Right atrium auricular region (tissue), 2 donors: ENCODE measurements around the gene KIF17. TPM values are rescaled to one million over a fixed set of nuclear protein-coding genes. Genes with fewer than 3 reads are reported as not detected.

Source experiments
- DNase-seq: peaks from one replicate; pipeline ENCODE4 v3.0.0-alpha.2; 2019; ENCODE audit warnings: low spot score
- H3K27ac ChIP-seq, 2 donors: fragments of 200-600 bp; sonication (generic); 1 replicate in 1 of 2; 2 replicates in 1 of 2; pipeline ENCODE4 v1.5.1; 2016 to 2019
- H3K27me3 ChIP-seq, 2 donors: fragments of 200-600 bp; sonication (generic); one replicate each; pipeline versions ENCODE4 v1.5.1 to v1.6.0; 2017 to 2019
- H3K36me3 ChIP-seq: fragments of 200-600 bp; sonication (generic); one replicate; pipeline ENCODE4 v1.5.1; 2016
- H3K4me1 ChIP-seq, 2 donors: fragments of 200-600 bp; sonication (generic); one replicate each; pipeline versions ENCODE4 v1.5.1 to v1.6.0; 2017 to 2019
- H3K4me3 ChIP-seq, 2 donors: fragments of 200-600 bp; sonication (generic); 1 replicate in 1 of 2; 2 replicates in 1 of 2; pipeline ENCODE4 v1.5.1; 2017 to 2019; ENCODE audit warnings: mild to moderate bottlenecking in 1 of 2, moderate library complexity in 1 of 2
- H3K9me3 ChIP-seq, 2 donors: fragments of 200-600 bp; sonication (generic); one replicate each; pipeline ENCODE4 v1.5.1; 2019
- CTCF ChIP-seq, 2 donors: fragments of 200-600 bp; sonication (generic); IDR thresholded peaks; one replicate each; pipeline ENCODE4 v1.5.1; 2019; ENCODE audit warnings: antibody characterized with exemption in 2 of 2
- total RNA-seq, 2 donors: library from RNA; depleted of rRNA; stranded (reverse); fragments of >200 nt; gene quantifications; one replicate each; pipeline ENCODE4 v1.1.0, GENCODE V29; 2016

KIF17 gene
- 1 to 10 TPM; 2.6 to 6.0 TPM for total RNA-seq

- Histone ChIP-seq H3K27ac (no peak within 1 kb of the TSS), H3K4me3 (peak within 1 kb of the TSS; percentile 17 to 52), H3K4me1 (peaks cover 0 to 10% of the 10 kb centered on the region in 2 donors), H3K36me3 (no peaks in the 10 kb centered on the region), H3K27me3 (no peaks in the 10 kb centered on the region), H3K9me3 (no peaks in the 10 kb centered on the region)
- no peak for TF ChIP-seq CTCF (IDR thresholded peaks at IDR 0.05)
- DNase-seq, result peak; percentile 71
Measured at GRCh38 chr1:20717452-20718342, at the start of gene KIF17. Gene KIF17 (minus strand): TSS chr1:20718007. CDS start chr1:20717706, 301 bp downstream.

- H3K4me3 ChIP-seq, result no peak overlapping the region
- H3K4me1 ChIP-seq, result peaks cover 0 to 9% of the 10 kb centered on the region in 2 donors
- peak overlapping the region in 1 of 2 donors; percentile 5 for H3K27ac ChIP-seq
- peaks cover 96% of the 10 kb centered on the region for H3K36me3 ChIP-seq
- no peak for DNase-seq
- TF ChIP-seq CTCF (IDR thresholded peaks at IDR 0.05), result no peak
- no peaks in the 10 kb centered on the region for H3K27me3 ChIP-seq
- no peaks in the 10 kb centered on the region for H3K9me3 ChIP-seq
Measured at GRCh38 chr1:20767271-20767670, 49.5 kb upstream of the KIF17 start.

GRCh38 chr1:20763417-20763816, 45.6 kb upstream of the KIF17 start:
- Histone ChIP-seq H3K27ac (no peak overlapping the region), H3K4me3 (no peak overlapping the region), H3K9me3 (no peaks in the 10 kb centered on the region), H3K36me3 (peaks cover 98% of the 10 kb centered on the region), H3K27me3 (no peaks in the 10 kb centered on the region), H3K4me1 (peaks cover 0 to 9% of the 10 kb centered on the region in 2 donors)
- no peak for TF ChIP-seq CTCF (IDR thresholded peaks at IDR 0.05)
- DNase-seq, result no peak

GRCh38 chr1:20760322-20760721, 42.5 kb upstream of the KIF17 start:
- no peak for DNase-seq
- Histone ChIP-seq H3K4me3 (no peak overlapping the region), H3K9me3 (no peaks in the 10 kb centered on the region), H3K4me1 (no peaks in the 10 kb centered on the region), H3K27me3 (no peaks in the 10 kb centered on the region), H3K27ac (no peak overlapping the region), H3K36me3 (peaks cover 99% of the 10 kb centered on the region)
- TF ChIP-seq CTCF (IDR thresholded peaks at IDR 0.05), result no peak

GRCh38 chr1:20753589-20753988, 35.8 kb upstream of the KIF17 start:
- no peak for TF ChIP-seq CTCF (IDR thresholded peaks at IDR 0.05)
- no peak overlapping the region for H3K27ac ChIP-seq
- no peak for DNase-seq
- H3K36me3 ChIP-seq, result peaks cover 44% of the 10 kb centered on the region
- H3K27me3 ChIP-seq, result no peaks in the 10 kb centered on the region
- no peaks in the 10 kb centered on the region for H3K4me1 ChIP-seq
- no peaks in the 10 kb centered on the region for H3K9me3 ChIP-seq
- no peak overlapping the region for H3K4me3 ChIP-seq
